GM12878 (cell line): Measurements from ENCODE around the gene MEP1B. TPM values are rescaled to one million over a fixed set of nuclear protein-coding genes. Genes with fewer than 3 reads are reported as not detected.

Experiments used
- ATAC-seq: fragments of 200-7000 bp; cut with Tn5 transposase; 3 replicates; pipeline ENCODE4 v1.9.1; 2020; ENCODE audit warnings: mild to moderate bottlenecking, moderate library complexity
- BruUV-seq: library from RNA; stranded (reverse); fragments of 400-500 nt; replicated peaks from 2 replicates; lab custom pipeline; 2021; lab: Mats Ljungman, UMichigan
- CTCF ChIA-PET: fragments of 300-600 bp; sonication (Branson Sonifier 250); formaldehyde crosslinking; extraction: SDS; loops from one replicate; lab custom pipeline; 2021; ENCODE audit warnings: inconsistent platforms; lab: Yijun Ruan, JAX
- POLR2A ChIA-PET: fragments of 350-600 bp; formaldehyde crosslinking; extraction: SDS; loops from one replicate; lab custom pipeline; 2021; ENCODE audit warnings: inconsistent platforms; lab: Charles Lee
- RAD21 ChIA-PET: fragments of 300-600 bp; sonication (Branson Sonifier 250); formaldehyde crosslinking; loops from one replicate; lab custom pipeline; 2023; ENCODE audit warnings: antibody characterized with exemption; ENCODE audit not compliant: unreplicated experiment; lab: Charles Lee
- SMC1A ChIA-PET: fragments of 300-600 bp; sonication (Branson Sonifier 250); formaldehyde crosslinking; loops from one replicate; lab custom pipeline; 2023; ENCODE audit not compliant: unreplicated experiment, uncharacterized antibody; lab: Charles Lee
- DNase-seq: peaks from one replicate; pipeline ENCODE4 v3.0.0-alpha.2; 2011; ENCODE audit warnings: low read depth, low spot score
- FAIRE-seq: peaks from 3 replicates; lab custom pipeline; 2011; peaks lifted over from hg19 to GRCh38; lab: Jason Lieb, UNC
- H2AFZ ChIP-seq: 2 replicates; pipeline ENCODE4 v1.6.0; 2011; ENCODE audit warnings: low read depth, low read length, control low read depth; ENCODE audit not compliant: control insufficient read depth
- H3K27ac ChIP-seq: 2 replicates; pipeline ENCODE4 v1.5.1; 2011; ENCODE audit warnings: control low read depth; ENCODE audit not compliant: control insufficient read depth, insufficient read depth
- H3K27me3 ChIP-seq, 2 experiments: replicated peaks in 1 of 2; 2 replicates each; pipeline versions ENCODE4 v1.6.0 to v1.6.1; 2011; ENCODE audit warnings: low read length in 1 of 2; ENCODE audit not compliant: control insufficient read depth in 2 of 2, insufficient read depth in 2 of 2
- H3K36me3 ChIP-seq, 2 experiments: 2 replicates each; pipeline ENCODE4 v1.5.1; 2011; ENCODE audit warnings: low read length in 1 of 2; ENCODE audit not compliant: control insufficient read depth in 2 of 2, insufficient read depth in 2 of 2
- H3K4me1 ChIP-seq: 2 replicates; pipeline ENCODE4 v1.6.1; 2011; ENCODE audit warnings: mild to moderate bottlenecking, low read length, moderate library complexity, mixed read lengths; ENCODE audit not compliant: control insufficient read depth, insufficient read depth
- H3K4me2 ChIP-seq: 2 replicates; pipeline ENCODE4 v1.6.0; 2011; ENCODE audit warnings: control low read depth; ENCODE audit not compliant: control insufficient read depth, insufficient read depth
- H3K4me3 ChIP-seq: fragments of 200-600 bp; sonication (generic); 2 replicates; pipeline ENCODE4 v1.5.1; 2016
- H3K79me2 ChIP-seq: 2 replicates; pipeline ENCODE4 v1.6.0; 2011; ENCODE audit warnings: low read length; ENCODE audit not compliant: control insufficient read depth, insufficient read depth
- H3K9ac ChIP-seq: 2 replicates; pipeline ENCODE4 v1.8.0; 2011; ENCODE audit warnings: low read length, control low read depth, mixed read lengths; ENCODE audit not compliant: control insufficient read depth, insufficient read depth
- H3K9me3 ChIP-seq: replicated peaks from 3 replicates; pipeline ENCODE4 v1.5.1; 2011; ENCODE audit warnings: mild to moderate bottlenecking, low read length; ENCODE audit not compliant: control insufficient read depth, insufficient read depth
- H4K20me1 ChIP-seq: 2 replicates; pipeline ENCODE4 v1.6.0; 2011; ENCODE audit not compliant: control insufficient read depth, insufficient read depth
- BHLHE40 ChIP-seq, 2 experiments: fragments of 450-650 bp in 1 of 2; IDR thresholded peaks; 2 replicates each; pipeline ENCODE4 v1.6.1; 2011 to 2017; ENCODE audit warnings: low read depth in 2 of 2, borderline replicate concordance in 1 of 2, improper control_type of control experiment in 1 of 2, low read length in 1 of 2, mild to moderate bottlenecking in 1 of 2
- FOXM1 ChIP-seq: IDR thresholded peaks from 2 replicates; pipeline ENCODE4 v1.6.1; 2012; ENCODE audit warnings: low read depth, mild to moderate bottlenecking, inconsistent platforms, low read length, moderate library complexity
- HDAC2 ChIP-seq: fragments of 200-600 bp; sonication (generic); IDR thresholded peaks from 2 replicates; pipeline ENCODE4 v1.6.1; 2017
- JUND ChIP-seq: IDR thresholded peaks from 2 replicates; pipeline ENCODE4 v1.6.1; 2012; ENCODE audit warnings: low read depth, mild to moderate bottlenecking, low read length, improper control_type of control experiment, moderate library complexity
- KAT2A ChIP-seq: conservative IDR thresholded peaks from 2 replicates; pipeline ENCODE4 v1.6.1; 2011; ENCODE audit warnings: low read depth, low read length; ENCODE audit not compliant: control insufficient read depth
- NR2C2 ChIP-seq: IDR thresholded peaks from 2 replicates; pipeline ENCODE4 v1.6.1; 2011; ENCODE audit warnings: borderline replicate concordance, low read depth; ENCODE audit not compliant: control insufficient read depth, insufficient read length
- SRF ChIP-seq, 2 experiments: IDR thresholded peaks; 2 replicates each; pipeline ENCODE4 v1.6.1; 2011; ENCODE audit warnings: low read depth in 2 of 2, low read length in 2 of 2, mild to moderate bottlenecking in 1 of 2, moderate library complexity in 1 of 2
- STAT3 ChIP-seq: IDR thresholded peaks from 2 replicates; pipeline ENCODE4 v1.6.1; 2011; ENCODE audit warnings: low read depth, low read length, improper control_type of control experiment
- SUPT20H ChIP-seq: IDR thresholded peaks from 2 replicates; pipeline ENCODE4 v1.6.1; 2011; ENCODE audit warnings: low read depth, mild to moderate bottlenecking, low read length, moderate library complexity, borderline replicate concordance; ENCODE audit not compliant: control insufficient read depth
- TCF3 ChIP-seq: IDR thresholded peaks from 2 replicates; pipeline ENCODE4 v1.6.1; 2012; ENCODE audit warnings: low read depth, mild to moderate bottlenecking, low read length, borderline replicate concordance; ENCODE audit not compliant: insufficient read depth
- ZNF384 ChIP-seq: IDR thresholded peaks from 2 replicates; pipeline ENCODE4 v1.6.1; 2012; ENCODE audit warnings: low read depth, mild to moderate bottlenecking, low read length, improper control_type of control experiment, borderline replicate concordance
- ZZZ3 ChIP-seq: IDR thresholded peaks from 2 replicates; pipeline ENCODE4 v1.6.1; 2011; ENCODE audit warnings: low read depth; ENCODE audit not compliant: control insufficient read depth, insufficient read length
- WGBS: methylation state at CpG from one replicate; pipeline ENCODE4 v1.1.6; 2016; ENCODE audit warnings: low lambda C conversion rate; ENCODE audit not compliant: insufficient replicate concordance, insufficient coverage; ENCODE audit errors: missing lambda C conversion rate; 5-methylcytosine and 5-hydroxymethylcytosine counted together
- in situ Hi-C: fragments of 300-500 bp; cut with MboI; formaldehyde crosslinking; loops from 9 replicates; pipeline ENCODE4 v1.14.3; 2018; ENCODE audit warnings: mixed read lengths
- intact Hi-C: fragments of 100-400 bp; cut with micrococcal nuclease; formaldehyde crosslinking; loops from one replicate; pipeline ENCODE4 v1.14.2; 2022; ENCODE audit not compliant: unreplicated experiment
- polyA plus RNA-seq, 11 experiments: library from polyadenylated mRNA; depleted of rRNA in 4 of 11; unstranded in 6 of 11; stranded (reverse) in 5 of 11; fragments of >200 nt; fragmentation: Nextera tagmentation in 4 of 11; fragmentation: Illumina TruSeq in 1 of 11; extraction: Ambion mirVana in 4 of 11; extraction: Trizol in 1 of 11; gene quantifications; 1 replicate in 1 of 11; 2 replicates in 10 of 11; pipeline versions ENCODE4 v1.2.1 to v1.2.3, GENCODE V29; 2011 to 2016; ENCODE audit warnings: inconsistent platforms in 2 of 11, missing spikeins in 2 of 11, low read depth in 1 of 11
- total RNA-seq, 4 experiments: library from RNA; depleted of rRNA in 3 of 4; stranded (reverse); fragments of >200 nt in 3 of 4; fragmentation: Illumina TruSeq in 1 of 4; extraction: Trizol in 1 of 4; gene quantifications; 2 replicates each; pipeline versions ENCODE4 v1.2.1 to v1.2.3, GENCODE V29; 2013 to 2021
- TF ChIP-seq, protein P1 (sequence below): fragments of 450-650 bp; IDR thresholded peaks from 2 replicates; pipeline ENCODE4 v1.6.1; 2016; ENCODE audit warnings: mild to moderate bottlenecking
- TF ChIP-seq, protein P2 (sequence below): fragments of 450-650 bp; formaldehyde crosslinking; IDR thresholded peaks from 2 replicates; pipeline ENCODE4 v1.4.0; 2020; ENCODE audit warnings: mild to moderate bottlenecking, moderate library complexity
- TF ChIP-seq, protein P3 (sequence below): fragments of 450-650 bp; IDR thresholded peaks from 2 replicates; pipeline ENCODE4 v1.6.1; 2018; ENCODE audit warnings: borderline replicate concordance, mild to moderate bottlenecking; ENCODE audit not compliant: partially characterized antibody

MEP1B gene
- total and polyA plus RNA-seq, 10 of the 15 experiments (the other 5 are each of a cell fraction or from before 2014, with no cell fraction given) = 0.04 to 0.05 TPM; not detected in 8

DNA sequence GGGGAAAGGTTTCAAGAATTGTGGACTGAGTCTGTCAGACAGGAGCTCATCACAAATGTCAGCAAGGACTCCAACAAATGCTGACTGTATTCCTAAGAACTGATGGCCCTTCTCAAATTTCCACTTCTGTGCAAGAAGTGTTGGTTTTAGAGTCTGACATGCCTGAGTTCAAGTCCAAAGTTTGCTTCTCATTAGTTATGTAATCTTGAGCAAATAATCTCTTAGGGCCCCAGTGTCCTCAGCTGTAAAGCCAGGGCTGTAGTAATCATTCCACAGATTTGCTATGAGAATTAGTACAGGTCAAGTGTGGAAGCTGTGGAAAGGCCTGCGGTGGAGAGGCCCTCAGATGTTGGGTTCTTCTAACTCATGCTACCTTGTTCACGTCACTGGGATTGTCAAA, 23.9 kb downstream of the MEP1B start:
- Histone ChIP-seq H3K9me3 (no peaks in the 10 kb centered on the region), H3K27me3 (no peaks in the 10 kb centered on the region), H3K4me1 (no peaks in the 10 kb centered on the region), H3K27ac (no peak overlapping the region), H2AFZ (no peak overlapping the region), H3K9ac (no peak overlapping the region), H3K79me2 (no peaks in the 10 kb centered on the region), H3K4me3 (no peak overlapping the region), H3K4me2 (no peak overlapping the region), H3K36me3 (no peaks in the 10 kb centered on the region), H4K20me1 (no peaks in the 10 kb centered on the region)
- POLR2A ChIA-PET = no interaction called here
- BruUV-seq = no TSS peak
- CTCF ChIA-PET = no interaction called here
- ATAC-seq = no peak
- intact Hi-C loops = no loop called here
- no peak for DNase-seq
- WGBS = 24% methylated on average over 2 of the region's 2 CpGs
- RAD21 ChIA-PET = no interaction called here
- SMC1A ChIA-PET = no interaction called here
- FAIRE-seq = no peak
- in situ Hi-C loops = no loop called here
- no peak for TF ChIP-seq JUND
- no peak for TF ChIP-seq SRF (IDR thresholded peaks at IDR 0.05; ENCODE audit: low read depth in 2 of 2, low read length in 2 of 2)
- no peak for TF ChIP-seq ZZZ3
- TF ChIP-seq KAT2A = no peak
- TF ChIP-seq FOXM1 = no peak
- TF ChIP-seq ZNF384 = no peak
- TF ChIP-seq HDAC2 = no peak
- TF ChIP-seq, protein P1, sequence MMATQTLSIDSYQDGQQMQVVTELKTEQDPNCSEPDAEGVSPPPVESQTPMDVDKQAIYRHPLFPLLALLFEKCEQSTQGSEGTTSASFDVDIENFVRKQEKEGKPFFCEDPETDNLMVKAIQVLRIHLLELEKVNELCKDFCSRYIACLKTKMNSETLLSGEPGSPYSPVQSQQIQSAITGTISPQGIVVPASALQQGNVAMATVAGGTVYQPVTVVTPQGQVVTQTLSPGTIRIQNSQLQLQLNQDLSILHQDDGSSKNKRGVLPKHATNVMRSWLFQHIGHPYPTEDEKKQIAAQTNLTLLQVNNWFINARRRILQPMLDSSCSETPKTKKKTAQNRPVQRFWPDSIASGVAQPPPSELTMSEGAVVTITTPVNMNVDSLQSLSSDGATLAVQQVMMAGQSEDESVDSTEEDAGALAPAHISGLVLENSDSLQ = no peak
- no peak for TF ChIP-seq SUPT20H
- TF ChIP-seq, protein P2, sequence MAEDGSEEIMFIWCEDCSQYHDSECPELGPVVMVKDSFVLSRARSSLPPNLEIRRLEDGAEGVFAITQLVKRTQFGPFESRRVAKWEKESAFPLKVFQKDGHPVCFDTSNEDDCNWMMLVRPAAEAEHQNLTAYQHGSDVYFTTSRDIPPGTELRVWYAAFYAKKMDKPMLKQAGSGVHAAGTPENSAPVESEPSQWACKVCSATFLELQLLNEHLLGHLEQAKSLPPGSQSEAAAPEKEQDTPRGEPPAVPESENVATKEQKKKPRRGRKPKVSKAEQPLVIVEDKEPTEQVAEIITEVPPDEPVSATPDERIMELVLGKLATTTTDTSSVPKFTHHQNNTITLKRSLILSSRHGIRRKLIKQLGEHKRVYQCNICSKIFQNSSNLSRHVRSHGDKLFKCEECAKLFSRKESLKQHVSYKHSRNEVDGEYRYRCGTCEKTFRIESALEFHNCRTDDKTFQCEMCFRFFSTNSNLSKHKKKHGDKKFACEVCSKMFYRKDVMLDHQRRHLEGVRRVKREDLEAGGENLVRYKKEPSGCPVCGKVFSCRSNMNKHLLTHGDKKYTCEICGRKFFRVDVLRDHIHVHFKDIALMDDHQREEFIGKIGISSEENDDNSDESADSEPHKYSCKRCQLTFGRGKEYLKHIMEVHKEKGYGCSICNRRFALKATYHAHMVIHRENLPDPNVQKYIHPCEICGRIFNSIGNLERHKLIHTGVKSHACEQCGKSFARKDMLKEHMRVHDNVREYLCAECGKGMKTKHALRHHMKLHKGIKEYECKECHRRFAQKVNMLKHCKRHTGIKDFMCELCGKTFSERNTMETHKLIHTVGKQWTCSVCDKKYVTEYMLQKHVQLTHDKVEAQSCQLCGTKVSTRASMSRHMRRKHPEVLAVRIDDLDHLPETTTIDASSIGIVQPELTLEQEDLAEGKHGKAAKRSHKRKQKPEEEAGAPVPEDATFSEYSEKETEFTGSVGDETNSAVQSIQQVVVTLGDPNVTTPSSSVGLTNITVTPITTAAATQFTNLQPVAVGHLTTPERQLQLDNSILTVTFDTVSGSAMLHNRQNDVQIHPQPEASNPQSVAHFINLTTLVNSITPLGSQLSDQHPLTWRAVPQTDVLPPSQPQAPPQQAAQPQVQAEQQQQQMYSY (CRISPR knock-in tag) = no peak
- no peak for TF ChIP-seq STAT3
- TF ChIP-seq, protein P3, sequence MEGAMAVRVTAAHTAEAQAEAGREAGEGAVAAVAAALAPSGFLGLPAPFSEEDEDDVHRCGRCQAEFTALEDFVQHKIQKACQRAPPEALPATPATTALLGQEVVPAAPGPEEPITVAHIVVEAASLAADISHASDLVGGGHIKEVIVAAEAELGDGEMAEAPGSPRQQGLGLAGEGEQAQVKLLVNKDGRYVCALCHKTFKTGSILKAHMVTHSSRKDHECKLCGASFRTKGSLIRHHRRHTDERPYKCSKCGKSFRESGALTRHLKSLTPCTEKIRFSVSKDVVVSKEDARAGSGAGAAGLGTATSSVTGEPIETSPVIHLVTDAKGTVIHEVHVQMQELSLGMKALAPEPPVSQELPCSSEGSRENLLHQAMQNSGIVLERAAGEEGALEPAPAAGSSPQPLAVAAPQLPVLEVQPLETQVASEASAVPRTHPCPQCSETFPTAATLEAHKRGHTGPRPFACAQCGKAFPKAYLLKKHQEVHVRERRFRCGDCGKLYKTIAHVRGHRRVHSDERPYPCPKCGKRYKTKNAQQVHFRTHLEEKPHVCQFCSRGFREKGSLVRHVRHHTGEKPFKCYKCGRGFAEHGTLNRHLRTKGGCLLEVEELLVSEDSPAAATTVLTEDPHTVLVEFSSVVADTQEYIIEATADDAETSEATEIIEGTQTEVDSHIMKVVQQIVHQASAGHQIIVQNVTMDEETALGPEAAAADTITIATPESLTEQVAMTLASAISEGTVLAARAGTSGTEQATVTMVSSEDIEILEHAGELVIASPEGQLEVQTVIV = no peak
- TF ChIP-seq TCF3 = no peak
- no peak for TF ChIP-seq NR2C2
- no peak for TF ChIP-seq BHLHE40 (IDR thresholded peaks at IDR 0.05; ENCODE audit: borderline replicate concordance in 1 of 2, low read depth in 2 of 2, low read length in 1 of 2)
